Skeletal muscle satellite cell (primary cell): ENCODE data around the gene ADRA2B.

Experiments used
- H3K27me3 ChIP-seq: 2 replicates; pipeline ENCODE4 v1.7.0; 2013; ENCODE audit warnings: low read length; ENCODE audit not compliant: control insufficient read depth, insufficient read depth
- H3K36me3 ChIP-seq: 2 replicates; pipeline ENCODE4 v1.7.0; 2013; ENCODE audit warnings: mild to moderate bottlenecking, control low read depth, low read length; ENCODE audit not compliant: insufficient read depth
- H3K4me1 ChIP-seq: 2 replicates; pipeline ENCODE4 v1.7.0; 2013; ENCODE audit warnings: low read length; ENCODE audit not compliant: control insufficient read depth, insufficient read depth
- H3K4me2 ChIP-seq: 2 replicates; pipeline ENCODE4 v1.7.0; 2013; ENCODE audit warnings: mild to moderate bottlenecking, low read length
- H3K4me3 ChIP-seq: 2 replicates; pipeline ENCODE4 v1.7.0; 2013; ENCODE audit warnings: low read length
- H3K9ac ChIP-seq: 2 replicates; pipeline ENCODE4 v1.7.0; 2013; ENCODE audit warnings: mild to moderate bottlenecking, low read depth, low read length, moderate library complexity
- H3K9me3 ChIP-seq: replicated peaks from 2 replicates; pipeline ENCODE4 v1.7.0; 2013; ENCODE audit warnings: mild to moderate bottlenecking, control low read depth, low read length

Gene ADRA2B

DNA sequence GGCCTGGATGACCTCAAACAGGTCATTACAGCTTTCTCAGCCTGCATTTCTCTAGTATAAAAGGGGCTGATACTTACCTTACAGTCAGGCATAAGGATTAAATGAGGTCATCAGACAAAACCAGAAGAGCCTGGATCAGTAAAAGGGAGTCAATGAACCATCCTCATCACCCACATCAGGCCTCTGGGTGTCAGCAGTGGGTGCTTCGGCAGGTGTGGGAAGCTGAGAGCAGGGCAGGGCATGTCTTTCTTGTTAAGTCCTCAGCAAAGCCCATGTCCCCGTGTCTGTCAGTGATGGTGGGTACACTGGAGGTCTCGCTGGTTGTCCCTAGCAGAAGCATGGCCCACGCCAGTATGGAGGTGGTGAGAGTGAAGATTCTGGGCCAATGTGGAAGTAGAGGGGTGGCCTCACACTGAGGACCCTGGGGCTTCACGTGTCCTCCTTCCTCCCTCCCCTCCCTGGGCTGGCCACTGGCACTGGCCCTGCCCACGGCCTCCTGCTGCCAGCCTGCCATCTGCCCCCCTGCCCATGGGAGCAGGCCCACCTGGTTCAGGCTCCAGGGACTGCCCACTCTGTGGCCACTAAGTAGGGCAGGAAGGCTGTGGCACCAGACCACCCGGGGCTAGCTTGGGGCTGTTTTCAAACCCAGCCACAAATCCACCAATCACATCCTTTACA lies 4.4 kb downstream of the ADRA2B start:
- no peak overlapping the region for H3K4me3 ChIP-seq
- peaks cover 68% of the 10 kb centered on the region for H3K27me3 ChIP-seq
- peaks cover 2% of the 10 kb centered on the region for H3K4me1 ChIP-seq
- H3K36me3 ChIP-seq = no peaks in the 10 kb centered on the region
- H3K9ac ChIP-seq = no peak overlapping the region
- no peaks in the 10 kb centered on the region for H3K9me3 ChIP-seq
- H3K4me2 ChIP-seq = no peak overlapping the region

DNA sequence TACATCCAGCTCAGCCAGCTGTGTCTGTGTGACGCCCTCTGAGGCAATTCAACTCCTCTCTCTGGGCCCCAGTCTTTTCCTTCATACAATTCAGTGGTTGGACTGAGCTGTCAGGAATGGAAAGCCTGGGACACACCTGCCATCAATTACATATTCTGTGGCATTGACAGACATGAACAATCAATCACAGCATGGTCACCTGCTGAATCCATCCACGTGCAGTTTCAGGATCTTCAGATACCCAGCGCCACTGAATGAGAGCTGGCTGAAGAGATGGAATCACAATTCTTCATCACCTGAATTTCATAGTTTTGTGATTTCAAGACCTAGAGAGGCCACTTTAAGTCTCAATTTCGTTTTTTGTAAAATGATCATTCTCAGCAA lies 5.1 kb downstream of the ADRA2B start:
- H3K9ac ChIP-seq = no peak overlapping the region
- H3K4me1 ChIP-seq = no peaks in the 10 kb centered on the region
- H3K27me3 ChIP-seq = peaks cover 65% of the 10 kb centered on the region
- no peaks in the 10 kb centered on the region for H3K9me3 ChIP-seq
- no peaks in the 10 kb centered on the region for H3K36me3 ChIP-seq
- no peak overlapping the region for H3K4me3 ChIP-seq
- H3K4me2 ChIP-seq = no peak overlapping the region

DNA sequence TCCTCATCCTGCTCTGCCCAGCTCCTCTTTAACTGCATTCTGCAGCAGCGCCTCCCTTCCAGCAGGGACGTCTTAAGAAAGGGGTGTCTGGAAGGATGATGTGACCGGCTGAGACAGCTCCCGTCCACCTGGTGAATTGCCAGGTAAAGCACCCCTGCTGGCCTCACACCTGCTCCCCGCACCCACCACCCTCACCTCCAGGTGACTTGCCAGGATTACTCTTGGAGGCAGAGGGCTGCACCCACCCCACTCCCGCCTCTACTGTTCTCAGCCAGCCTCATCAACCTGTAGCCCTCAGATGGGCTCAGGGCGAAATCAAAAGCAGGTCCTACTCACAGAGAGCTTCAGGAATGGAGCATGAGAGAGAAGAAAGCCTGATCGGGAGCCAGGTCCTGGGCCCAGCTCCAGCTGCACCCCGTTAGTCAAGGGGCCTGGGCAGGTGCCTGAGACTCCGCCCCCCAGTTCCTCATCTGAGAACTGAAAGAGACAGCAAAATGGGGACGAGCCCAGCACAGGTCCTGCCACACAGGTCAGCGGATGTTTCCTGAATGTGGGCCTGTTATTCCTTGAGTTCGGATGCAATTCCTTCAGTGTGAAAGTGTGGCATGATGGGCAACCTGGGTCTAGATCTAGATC lies 5.6 kb downstream of the ADRA2B start:
- peaks cover 60% of the 10 kb centered on the region for H3K27me3 ChIP-seq
- no peak overlapping the region for H3K4me2 ChIP-seq
- no peaks in the 10 kb centered on the region for H3K36me3 ChIP-seq
- H3K4me1 ChIP-seq = no peaks in the 10 kb centered on the region
- no peaks in the 10 kb centered on the region for H3K9me3 ChIP-seq
- H3K4me3 ChIP-seq = no peak overlapping the region
- no peak overlapping the region for H3K9ac ChIP-seq

DNA sequence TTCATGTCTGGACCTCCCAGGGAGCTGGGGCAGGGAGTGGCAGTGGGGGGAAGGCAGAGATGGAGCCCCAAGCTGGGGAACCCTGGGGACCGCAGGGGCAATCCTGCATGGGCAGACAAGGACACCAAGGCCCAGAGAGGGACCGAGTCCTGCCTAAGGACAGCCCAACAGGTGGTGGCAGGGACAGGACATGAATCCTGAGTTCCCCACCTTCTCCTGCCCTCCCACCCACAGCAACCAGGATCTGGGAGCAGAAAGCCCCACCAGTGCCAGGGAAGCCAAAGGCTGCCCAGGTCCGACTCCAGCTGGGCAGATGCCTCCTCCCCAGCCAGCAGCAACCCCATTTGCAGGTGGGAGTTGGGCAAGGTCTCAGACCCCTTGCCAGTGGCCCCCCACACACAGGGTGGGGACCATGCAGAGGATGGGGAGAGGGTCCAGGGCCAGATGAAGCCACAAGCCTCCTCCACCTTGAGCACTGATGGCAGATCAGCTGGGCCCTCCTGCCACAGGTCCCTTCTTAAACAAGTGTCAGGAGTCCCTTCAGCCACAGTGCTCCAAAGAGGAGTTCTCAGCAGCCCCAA lies 6.3 kb downstream of the ADRA2B start:
- Histone ChIP-seq H3K9me3 (no peaks in the 10 kb centered on the region), H3K4me3 (no peak overlapping the region), H3K27me3 (peaks cover 52% of the 10 kb centered on the region), H3K4me1 (no peaks in the 10 kb centered on the region), H3K4me2 (no peak overlapping the region), H3K9ac (no peak overlapping the region), H3K36me3 (no peaks in the 10 kb centered on the region)

DNA sequence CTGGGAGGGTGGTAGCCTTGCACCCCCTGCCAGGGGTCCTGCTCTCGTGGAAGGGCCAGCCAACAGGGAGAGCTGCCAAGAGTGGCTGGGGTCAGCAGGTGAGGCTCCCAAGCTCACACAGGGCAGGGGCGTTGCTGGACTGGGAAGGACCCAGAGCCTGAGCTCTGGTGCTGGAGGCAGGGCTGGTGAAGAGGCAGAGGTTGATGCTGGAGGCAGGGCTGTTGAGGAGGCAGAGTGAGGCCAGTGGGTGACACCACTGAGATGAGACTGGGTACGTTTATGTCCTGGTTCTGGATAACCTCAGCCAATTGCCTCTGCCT lies 7.0 kb downstream of the ADRA2B start:
- Histone ChIP-seq H3K4me2 (no peak overlapping the region), H3K4me3 (no peak overlapping the region), H3K9me3 (no peaks in the 10 kb centered on the region), H3K36me3 (no peaks in the 10 kb centered on the region), H3K9ac (no peak overlapping the region), H3K4me1 (no peaks in the 10 kb centered on the region), H3K27me3 (peaks cover 45% of the 10 kb centered on the region)

DNA sequence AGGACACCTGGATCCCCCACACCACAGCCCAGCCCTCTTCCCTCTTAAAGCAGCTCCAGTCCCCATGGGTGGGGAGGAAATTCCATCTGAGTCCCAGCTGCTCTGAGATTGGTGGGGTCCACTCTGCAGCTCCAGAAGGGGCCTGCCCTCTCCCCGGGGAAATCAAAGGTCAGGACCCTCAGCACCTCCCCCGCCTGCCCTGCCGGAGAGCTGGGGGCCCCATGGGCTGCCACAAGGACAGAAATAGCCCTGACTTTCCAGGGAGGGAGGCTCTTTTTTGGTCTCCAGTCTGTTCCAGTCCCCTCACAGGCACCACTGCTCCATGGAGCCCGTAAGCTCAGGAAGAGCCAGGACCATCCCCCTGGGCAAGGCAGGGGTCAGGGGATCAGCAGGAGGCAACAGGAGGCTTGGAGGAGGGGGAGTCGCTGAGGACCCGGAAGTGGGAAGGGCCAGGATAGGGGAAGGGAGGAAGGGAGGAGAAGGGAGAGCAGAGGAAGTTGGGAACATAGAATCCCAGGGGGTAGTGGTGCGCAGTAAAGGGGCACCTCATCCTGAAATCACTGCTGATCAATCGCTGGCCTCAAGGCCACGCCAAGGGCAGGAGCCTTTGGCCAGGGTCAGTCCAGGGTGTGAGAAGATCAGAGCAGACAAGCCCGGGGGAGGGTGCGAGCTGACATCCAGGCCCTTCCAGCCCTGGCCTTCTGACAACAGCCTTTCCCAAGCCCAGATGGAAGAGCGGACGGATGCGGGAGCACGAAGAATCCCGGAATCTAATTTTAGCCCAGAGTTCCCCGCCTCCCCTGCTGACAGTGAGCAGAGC lies 7.6 kb downstream of the ADRA2B start:
- H3K9ac ChIP-seq = no peak overlapping the region

DNA sequence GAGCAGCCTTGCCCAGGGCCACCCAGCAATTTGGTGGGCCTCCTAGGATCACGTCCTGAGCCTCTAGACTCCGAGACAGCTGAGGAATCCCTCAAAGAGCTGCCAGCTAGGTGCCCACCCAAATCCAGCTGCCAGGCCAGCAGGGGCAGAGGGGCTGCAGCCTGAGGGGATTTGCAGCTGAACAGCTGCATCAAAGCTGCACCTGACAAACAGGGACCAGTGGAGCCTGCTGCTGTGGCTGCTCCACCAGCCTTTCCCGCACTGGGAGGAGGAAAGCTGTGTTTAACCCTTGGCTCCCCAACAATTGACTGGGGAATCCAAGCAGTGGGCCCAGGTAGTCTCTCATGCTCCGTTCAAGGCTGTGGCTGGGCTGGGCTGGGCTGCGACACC lies 8.2 kb downstream of the ADRA2B start:
- Histone ChIP-seq H3K9ac (no peak overlapping the region), H3K27me3 (peaks cover 39% of the 10 kb centered on the region), H3K4me3 (no peak overlapping the region), H3K36me3 (no peaks in the 10 kb centered on the region), H3K9me3 (no peaks in the 10 kb centered on the region), H3K4me1 (no peaks in the 10 kb centered on the region), H3K4me2 (no peak overlapping the region)

More for the DNA sequence above, 7.6 kb downstream of the ADRA2B start:
- Histone ChIP-seq H3K27me3 (peaks cover 40% of the 10 kb centered on the region), H3K4me3 (no peak overlapping the region), H3K4me1 (no peaks in the 10 kb centered on the region), H3K9me3 (no peaks in the 10 kb centered on the region), H3K36me3 (no peaks in the 10 kb centered on the region), H3K4me2 (no peak overlapping the region)

DNA sequence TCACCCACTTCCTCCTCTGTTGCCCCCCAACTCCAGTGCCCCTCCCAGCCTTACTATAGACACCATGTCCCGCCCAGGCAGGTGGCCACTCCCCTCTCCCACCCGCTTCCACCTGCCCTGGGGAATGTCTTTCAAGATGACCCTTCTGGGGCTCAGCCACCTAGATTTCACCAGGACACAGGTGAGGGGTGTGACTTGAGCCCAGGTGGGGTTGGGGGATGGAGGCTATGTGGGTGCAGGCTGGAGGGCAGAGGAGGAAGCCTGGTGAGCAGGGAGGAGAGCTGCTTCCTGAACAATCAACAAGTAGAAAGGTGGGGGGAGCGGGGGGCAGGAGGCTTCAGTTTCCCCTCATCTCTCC lies 8.7 kb downstream of the ADRA2B start:
- Histone ChIP-seq H3K4me3 (no peak overlapping the region), H3K36me3 (no peaks in the 10 kb centered on the region), H3K4me2 (no peak overlapping the region), H3K9ac (no peak overlapping the region), H3K27me3 (peaks cover 36% of the 10 kb centered on the region), H3K9me3 (no peaks in the 10 kb centered on the region), H3K4me1 (no peaks in the 10 kb centered on the region)

DNA sequence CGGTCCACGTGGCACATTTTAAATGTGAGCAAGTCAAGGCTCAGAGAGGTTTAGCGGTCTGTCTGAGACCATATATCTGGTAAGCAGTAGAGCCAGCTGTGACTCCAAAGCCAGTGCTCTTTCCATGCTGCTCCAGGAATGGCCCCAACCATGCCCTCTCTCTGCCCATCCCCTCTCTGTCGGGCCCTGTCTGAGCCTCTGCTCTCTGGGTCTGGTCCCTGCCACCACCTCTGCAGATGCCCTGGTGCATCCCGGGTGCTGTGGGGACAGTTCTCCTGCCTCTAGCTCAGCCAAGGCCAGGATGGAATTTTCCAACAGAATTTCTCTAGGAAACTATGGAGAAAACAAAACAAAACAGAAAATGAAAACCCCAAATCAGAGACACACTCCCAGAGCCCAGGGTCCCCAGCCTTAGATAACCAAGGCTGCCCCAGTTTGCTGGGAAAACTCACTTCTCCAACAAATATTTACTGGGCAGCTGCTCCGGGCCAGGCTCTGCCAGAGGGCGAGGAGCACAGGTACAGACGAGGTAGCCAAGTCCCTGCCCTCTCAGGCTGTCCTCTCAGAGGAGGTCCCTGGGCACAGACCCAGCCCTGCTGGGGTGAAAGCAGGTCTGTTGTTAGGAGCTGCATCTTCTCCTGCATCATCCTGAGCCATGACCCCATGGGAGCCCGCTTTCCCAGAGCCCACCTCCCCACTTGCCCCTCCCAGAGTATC lies 9.2 kb downstream of the ADRA2B start:
- Histone ChIP-seq H3K36me3 (no peaks in the 10 kb centered on the region), H3K9me3 (no peaks in the 10 kb centered on the region), H3K4me3 (no peak overlapping the region), H3K9ac (no peak overlapping the region), H3K27me3 (peaks cover 36% of the 10 kb centered on the region), H3K4me2 (no peak overlapping the region), H3K4me1 (no peaks in the 10 kb centered on the region)

DNA sequence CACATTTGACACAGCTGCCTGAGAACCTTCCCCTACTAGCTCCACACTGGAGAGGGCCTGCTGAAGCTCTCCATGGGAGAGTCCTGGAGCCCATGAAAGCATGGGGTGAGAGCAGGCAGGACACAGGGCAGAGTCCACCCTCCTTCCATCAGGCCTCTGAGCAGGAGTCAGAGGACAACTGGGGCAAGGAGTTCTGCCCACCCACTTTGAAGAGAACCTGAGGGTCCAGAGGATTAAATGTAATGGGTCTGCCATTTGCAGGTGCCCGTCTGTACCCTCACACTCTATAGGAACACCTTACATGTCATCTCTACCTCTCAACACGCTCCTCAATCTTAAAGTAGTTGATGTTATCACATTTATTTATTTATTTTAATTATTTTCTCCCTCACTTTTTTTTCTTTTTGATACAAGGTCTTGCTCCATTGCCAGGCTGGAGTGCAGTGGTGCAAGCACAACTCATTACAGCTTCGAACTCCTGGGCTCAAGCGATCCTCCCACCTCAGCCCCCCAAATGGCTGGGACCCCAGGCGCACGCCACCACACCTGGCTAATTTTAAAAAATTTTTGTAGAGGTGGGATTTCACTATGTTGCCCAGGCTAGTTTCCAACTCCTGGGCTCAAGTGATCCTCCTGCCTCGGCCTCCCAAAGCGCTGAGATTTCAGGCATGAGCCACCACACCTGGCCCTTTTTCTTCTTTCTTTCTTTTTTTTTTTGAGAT lies 10.2 kb downstream of the ADRA2B start:
- no peak overlapping the region for H3K4me3 ChIP-seq
- no peaks in the 10 kb centered on the region for H3K9me3 ChIP-seq
- H3K4me2 ChIP-seq = no peak overlapping the region
- peaks cover 2% of the 10 kb centered on the region for H3K4me1 ChIP-seq
- no peaks in the 10 kb centered on the region for H3K36me3 ChIP-seq
- H3K9ac ChIP-seq = no peak overlapping the region
- peaks cover 43% of the 10 kb centered on the region for H3K27me3 ChIP-seq
